NCI-H526 treated with DMSO at 0.1 percent for 48 hours (cell line): Measurements from ENCODE around the gene CCS.
"Not testable (repeated sequence)": the region's sequence is repeated elsewhere in the genome, so short reads cannot be mapped to it uniquely, and the experiment has no call there.

ENCODE experiments used
- DNase-seq: peaks from one replicate; lab custom pipeline; 2025; lab: John Stamatoyannopoulos, UW

The CCS gene, protein sequence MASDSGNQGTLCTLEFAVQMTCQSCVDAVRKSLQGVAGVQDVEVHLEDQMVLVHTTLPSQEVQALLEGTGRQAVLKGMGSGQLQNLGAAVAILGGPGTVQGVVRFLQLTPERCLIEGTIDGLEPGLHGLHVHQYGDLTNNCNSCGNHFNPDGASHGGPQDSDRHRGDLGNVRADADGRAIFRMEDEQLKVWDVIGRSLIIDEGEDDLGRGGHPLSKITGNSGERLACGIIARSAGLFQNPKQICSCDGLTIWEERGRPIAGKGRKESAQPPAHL

DNA sequence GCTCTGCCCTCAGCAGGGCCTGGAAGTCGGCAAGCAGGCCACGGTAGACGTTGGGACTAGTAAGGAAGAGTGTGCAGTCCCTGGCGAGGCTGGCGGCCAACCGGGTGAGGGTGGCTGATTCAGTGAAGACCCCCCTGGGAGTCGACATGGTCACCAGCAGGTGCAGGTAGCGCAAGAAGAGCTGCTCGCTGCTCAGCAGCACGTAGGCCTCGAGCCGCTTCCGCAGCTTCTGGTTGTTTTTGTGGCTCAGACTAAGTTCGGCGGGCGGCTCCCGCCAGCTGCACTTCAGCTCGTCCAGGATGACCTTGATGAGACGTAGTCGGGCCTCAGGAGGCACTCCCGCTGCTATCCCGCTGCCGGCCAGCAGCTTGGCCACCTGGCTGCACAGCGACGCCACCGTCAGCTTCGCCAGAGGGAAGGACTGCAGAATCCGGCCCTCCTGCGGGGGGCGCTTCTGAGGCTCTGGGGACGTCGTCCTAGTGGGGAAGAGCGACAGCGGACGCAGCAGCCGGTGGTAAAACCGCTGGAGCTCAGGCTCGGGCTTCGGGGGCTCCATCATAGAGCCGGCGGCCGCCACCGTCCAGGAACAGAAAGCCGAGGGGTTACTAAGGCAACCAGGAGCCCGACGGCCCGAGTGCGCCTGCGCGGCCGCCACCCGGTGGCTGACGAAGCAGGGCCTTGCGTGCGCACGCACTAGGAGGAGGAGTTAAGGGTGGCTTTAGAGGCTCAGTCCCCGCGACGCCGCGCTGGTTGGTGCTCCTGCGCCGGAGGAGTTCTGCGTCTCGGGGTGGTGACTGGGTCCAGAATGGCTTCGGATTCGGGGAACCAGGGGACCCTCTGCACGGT is at the start of gene CCS, which contains the start of gene CCDC87:
Gene CCS, plus strand, starts transcription at position 729 of the 846 bp plus-strand sequence. Its CDS starts 77 bp downstream, at position 806.
Gene CCDC87, minus strand, starts transcription at position 607 of the 846 bp plus-strand sequence. Its CDS starts 48 bp downstream, at position 559.
- peak; percentile 94 for DNase-seq

DNA sequence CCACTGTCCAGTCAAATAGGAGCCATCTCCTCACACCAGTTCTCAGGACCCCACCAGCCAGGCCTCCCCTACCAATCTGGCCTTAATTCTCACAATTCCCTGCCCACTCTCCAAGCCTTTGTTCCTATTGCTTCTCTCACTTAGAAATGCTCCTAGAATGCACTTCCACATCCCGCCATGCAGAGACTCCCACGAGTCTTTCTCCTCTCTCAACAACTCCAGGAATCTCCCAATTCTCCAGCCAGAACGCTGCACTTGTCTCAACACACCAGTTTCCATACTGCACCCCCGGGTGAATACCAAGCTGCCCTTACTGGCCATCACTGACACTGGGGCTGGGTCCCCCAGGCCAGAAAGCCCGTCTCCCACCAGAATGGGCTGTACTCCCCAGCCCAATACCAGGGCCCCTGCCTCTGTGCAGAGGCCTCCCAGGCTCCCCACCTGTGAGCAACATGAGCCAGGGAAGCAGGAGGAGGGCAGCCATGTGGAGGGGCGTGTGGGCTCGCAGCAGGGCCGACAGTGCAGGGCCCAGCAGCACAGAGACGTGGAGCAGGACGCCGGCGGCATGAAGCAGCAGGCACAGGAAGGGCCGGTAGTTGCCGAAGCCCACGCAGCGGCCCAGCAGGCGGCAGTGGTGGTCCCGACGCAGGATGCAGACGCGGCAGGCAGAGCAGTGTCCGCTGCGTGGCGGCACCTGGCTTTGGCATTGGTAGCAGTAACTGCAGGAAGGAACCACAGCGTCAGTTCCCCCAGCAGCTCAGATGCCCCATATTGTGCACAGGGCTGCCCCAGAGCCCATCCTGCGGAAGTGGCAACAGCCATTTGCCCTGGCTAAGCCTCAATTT is 49.5 kb upstream of the CCS start:
- DNase-seq = peak; percentile 24

DNA sequence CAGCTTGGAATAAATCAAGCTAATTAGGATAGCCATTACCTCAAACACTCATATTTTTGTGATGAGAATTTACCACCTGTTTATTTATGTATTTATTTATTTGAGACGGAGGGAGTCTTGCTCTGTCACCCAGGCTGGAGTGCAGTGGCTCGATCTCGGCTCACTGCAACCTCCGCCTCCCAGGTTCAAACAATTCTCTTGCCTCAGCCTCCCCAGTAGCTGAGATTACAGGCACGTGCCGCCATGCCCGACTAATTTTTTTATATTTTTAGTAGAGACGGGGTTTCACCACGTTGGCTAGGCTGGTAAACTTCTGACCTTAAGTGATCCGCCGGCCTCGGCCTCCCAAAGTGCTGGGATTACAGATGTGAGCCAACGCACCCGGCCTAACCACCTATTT is 48.0 kb upstream of the CCS start:
- DNase-seq = not testable (repeated sequence)

DNA sequence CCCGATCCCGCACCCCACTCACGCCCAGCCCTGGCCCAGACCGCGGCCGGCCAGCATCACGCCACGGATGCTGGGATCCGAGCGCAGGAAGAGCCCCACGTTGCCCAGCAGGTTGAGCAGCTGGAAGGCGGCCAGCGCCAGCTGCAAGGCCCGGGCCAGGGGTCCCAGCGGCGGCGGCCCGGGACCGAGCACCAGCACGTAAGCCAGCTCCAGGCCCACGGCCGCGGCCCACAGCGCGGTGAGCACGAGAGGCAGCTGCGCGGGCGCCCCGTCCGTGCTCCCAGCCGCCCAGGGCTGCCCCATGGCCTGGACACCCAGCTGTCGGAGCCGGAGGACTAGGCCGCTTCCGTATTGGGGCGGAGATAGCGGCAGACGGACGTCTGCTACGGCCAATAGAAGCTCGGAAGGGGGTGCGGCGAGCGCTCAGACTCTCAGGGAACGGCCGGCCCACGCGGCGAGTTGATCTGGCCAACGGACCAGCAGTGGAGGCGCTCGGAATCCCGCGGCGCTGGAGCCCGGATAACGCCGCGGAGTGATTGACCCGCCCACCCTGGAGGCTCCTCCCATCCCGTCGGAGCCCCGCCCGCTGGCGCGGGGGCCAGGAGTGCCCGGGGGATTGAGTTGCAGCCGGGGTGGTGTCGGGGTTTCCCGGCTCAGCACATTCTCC is 47.2 kb upstream of the CCS start, which contains the start of gene ZDHHC24:
Gene ZDHHC24, minus strand, starts transcription at position 348 of the 667 bp plus-strand sequence. Its CDS starts 45 bp downstream, at position 303.
- peak; percentile 93 for DNase-seq

DNA sequence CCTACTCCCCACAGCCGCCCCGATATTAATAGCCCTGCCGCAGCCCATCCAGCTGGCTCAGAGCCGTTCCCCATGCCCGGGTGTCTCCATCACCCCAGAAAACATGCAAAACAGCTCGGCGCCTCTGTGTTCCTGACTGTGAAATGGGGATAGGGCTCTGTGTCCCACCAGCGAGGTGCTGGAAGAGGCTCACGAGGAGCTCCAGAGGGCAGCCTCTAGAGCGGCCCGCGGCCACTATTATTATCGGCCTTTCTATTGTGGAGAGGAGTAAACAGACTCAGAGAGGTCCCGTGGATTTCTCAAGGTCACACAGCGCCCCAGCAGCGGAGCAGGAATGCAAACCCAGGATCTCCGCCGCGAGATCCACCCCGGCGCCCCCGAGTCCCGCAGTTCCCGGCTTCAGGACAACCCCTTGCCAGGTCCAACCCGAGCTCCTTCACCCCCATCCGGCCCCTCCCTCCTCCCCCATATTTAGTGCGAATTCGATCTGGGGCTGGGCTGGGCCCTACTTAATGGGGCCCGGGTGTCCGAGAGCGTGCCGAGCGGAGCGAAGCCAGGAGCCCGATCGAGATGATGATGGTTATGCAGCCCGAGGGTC is 46.5 kb upstream of the CCS start, which contains the start of gene ACTN3:
Gene ACTN3, plus strand, starts transcription at position 536 of the 598 bp plus-strand sequence. Its CDS starts 35 bp downstream, at position 571.
- DNase-seq = no peak

DNA sequence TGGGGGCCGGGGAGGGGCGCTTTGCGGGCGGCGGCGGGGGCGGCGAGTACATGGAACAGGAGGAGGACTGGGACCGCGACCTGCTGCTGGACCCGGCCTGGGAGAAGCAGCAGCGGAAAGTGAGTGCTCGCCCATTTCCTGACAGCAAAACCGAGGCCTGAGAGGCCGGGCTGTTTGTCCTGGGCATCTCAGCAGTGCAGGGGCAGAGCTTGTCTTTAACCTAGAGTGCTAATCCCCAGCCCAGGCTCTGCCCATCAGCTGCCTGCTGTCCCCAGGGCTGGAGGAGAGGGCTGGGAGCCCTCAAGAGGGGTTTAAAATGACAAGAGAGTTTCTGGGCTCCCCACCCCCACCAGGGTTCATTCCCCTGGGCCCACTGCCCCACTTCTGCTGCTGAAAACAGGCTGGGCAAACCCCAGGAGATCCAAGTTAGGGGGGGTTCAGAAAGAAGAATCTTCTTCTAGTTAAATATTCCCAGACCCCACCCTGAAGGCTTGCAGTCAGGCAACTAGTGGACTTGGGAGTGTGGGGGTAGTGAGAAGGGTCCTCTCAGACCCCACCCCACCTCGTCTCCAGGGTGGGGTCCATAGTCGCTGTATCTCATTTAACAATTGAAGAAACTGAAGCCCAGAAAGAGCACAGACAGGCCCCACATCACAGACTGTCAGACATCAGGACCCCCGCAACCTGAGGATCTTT is 45.9 kb upstream of the CCS start:
- DNase-seq = no peak

DNA sequence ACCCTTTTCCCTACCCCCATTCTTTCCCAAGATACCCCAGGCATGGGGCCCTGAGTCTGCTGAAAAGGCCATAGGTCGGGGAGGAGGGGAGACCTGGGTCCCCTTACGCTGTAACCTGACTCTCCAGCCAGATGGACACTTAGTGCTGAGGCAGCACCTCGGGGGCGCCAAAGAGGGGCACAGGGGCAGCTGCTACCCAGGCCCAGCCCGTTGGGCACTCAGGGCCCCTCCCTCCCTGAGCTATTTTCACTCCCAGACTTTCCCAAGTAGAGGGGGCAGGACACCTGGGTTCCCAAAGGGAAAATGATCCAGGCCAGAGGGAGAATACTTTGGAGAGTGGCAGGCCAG is 45.3 kb upstream of the CCS start:
- DNase-seq = no peak

DNA sequence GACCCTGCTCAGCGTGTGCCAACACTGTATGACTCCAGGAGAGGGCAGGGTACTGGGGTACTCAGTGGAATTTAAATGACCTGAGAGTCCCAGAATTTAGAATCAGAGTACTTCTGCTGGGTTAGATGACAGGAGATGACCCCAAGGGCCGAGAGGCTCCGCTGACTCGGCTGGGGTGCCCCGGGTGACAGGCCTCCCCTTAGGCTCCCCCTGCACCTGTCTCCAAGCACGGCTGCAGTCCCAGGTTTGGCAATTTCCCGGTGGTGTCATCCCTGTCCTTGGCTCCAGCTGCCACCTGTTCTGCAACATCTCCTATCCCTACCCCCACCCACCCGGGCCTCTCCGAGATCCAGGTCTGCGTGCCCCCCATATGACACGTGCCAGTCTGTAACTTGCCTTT is 44.9 kb upstream of the CCS start:
- no peak for DNase-seq

DNA sequence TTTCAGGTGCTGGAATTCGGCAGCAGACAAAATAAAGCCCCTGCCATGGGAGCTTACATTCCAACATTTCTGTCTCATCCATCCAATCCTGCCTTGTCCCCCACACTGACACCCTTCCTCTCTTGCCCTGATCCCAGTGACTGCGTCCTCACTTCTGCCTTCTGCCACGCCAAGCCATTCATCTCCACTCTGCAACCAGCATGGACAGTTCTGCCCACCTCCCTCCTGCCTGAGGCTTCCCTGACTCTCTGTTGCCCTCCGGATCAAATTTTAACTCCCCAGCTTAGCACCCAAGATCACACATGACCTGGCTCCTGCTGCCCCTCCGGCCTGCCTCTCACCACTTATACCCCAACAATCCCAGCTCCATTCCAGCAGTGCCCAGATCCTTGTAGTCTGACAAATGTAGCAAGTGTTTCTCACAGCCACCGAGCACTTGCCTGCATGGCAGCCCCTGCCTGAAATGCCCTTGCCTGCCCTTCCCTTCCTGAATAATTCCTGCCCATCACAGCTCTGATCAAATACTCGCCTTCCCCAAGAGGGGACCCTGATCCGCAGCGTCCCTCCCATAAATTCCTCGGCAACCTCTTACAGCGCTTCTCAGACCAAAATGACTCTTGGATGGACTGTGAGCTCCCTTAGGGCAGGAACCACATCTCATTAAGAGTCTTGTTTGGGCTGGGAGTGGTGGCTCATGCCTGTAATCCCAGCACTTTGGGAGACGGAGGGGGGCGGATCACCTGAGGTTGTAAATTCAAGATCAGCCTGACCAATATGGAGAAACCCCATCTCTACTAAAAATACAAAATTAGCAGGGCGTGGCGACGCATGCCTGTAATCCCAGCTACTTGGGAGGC is 44.0 kb upstream of the CCS start:
- DNase-seq = no peak

DNA sequence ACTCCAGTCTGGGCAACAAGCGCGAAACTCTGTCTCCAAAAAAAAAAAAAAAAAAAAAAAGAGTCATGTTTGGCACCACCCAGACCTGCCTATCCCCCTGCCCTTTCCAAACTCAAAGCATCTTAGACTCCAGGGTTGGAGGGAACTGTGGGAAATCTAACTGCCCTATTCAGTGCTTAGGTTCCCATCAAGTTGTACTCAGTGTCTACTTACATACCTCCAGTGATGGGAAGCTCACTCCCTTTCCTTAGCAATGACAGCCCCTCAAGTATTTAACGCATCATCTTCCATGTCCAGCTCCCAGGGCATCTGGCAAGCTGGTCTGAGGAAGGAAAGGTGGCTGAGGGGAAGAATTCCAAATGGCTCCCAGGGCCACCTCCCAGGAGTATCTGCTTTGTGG is 43.3 kb upstream of the CCS start:
- no peak for DNase-seq

DNA sequence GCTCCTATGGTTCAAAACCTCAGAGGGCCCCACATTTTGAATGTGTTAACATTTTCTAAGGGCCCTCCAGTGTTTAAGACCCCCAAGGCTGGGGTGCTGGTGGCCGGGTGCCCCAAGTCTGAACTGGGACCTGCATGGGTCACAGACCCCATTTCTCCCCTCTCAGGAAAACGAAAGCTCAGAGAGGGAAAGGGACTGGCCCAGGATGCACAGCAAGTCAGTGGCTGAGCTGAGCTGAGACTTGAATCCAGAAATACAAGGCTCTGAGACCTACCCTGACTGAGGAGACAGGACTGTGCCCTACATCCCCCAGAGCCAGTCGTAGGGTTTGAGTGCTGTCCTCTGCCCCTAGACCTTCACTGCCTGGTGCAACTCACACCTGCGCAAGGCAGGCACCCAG is 42.1 kb upstream of the CCS start:
- no peak for DNase-seq

DNA sequence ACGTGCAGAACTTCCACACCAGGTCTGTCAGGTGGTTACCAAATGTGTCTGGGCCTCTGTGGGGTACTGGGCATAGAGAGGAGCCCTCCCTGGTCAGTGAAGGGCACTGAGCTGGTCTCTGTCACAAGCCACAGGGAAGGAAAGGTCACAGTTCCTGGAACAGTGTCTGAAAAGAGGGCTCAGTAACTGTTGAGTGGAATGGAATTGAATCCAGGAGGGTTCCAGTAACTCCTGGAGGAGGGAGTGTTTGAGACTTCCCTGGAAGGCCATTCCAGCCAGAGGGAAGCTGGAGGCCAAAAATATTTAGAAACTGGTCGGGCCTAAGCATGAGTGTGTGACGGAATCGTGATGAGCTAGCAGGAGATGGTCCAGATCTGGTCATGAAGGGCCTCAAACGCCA is 38.4 kb upstream of the CCS start:
- DNase-seq = no peak

DNA sequence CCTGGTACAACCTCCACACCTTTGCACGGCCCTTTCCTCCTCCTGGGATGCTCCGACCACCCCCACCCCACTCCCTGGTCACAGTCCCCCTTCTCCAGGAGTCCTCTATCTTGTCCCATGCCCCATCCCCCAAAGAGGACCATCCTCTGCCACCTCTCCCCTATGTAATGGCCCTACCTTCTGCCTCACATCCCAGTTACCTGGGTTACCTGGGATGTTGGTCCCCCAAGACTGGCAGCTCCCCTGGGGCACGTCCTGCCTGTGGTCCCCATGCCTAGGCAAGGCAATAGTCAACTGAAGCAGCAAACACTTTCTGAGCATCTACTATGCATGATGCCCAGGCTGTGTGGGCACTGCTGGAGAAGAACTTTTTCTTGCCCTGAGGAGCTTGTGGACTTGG is 37.6 kb upstream of the CCS start:
- no peak for DNase-seq

DNA sequence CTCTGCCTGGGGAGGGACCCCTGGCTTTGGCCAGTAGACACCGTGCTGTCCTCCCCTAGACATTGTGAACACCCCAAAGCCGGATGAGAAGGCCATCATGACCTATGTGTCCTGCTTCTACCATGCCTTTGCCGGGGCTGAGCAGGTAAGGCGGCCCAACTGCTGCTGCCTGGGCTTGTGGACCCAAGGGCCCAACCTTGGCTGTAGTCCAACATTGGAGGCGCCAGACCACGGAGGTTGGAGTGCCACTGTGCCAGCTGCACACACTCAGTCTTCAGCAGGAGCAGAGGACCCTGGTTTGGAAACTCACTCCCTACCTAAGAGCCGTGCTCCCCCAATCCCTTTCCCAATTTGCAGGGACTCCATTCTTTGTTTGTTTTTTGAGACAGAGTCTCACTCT is 36.9 kb upstream of the CCS start:
- no peak for DNase-seq

DNA sequence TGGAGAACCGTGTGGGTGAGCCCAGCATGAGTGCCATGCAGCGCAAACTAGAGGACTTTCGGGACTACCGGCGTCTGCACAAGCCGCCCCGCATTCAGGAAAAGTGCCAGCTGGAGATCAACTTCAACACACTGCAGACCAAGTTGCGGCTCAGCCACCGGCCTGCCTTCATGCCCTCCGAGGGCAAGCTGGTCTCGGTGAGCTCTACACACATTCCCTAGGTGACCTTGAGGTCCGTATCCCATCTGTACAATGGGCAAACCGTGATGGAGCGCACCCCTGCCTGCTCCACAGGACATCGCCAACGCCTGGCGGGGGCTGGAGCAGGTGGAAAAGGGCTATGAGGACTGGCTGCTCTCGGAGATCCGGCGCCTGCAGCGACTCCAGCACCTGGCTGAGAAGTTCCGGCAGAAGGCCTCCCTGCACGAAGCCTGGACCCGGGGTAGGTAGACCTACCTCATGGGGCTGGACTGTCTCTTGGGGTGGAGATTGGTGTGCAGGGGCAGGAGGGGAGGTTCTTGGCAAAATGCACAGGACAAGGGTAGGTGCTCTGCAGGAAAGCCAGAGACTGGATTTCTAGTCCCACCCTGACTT is 35.2 kb upstream of the CCS start:
- no peak for DNase-seq

DNA sequence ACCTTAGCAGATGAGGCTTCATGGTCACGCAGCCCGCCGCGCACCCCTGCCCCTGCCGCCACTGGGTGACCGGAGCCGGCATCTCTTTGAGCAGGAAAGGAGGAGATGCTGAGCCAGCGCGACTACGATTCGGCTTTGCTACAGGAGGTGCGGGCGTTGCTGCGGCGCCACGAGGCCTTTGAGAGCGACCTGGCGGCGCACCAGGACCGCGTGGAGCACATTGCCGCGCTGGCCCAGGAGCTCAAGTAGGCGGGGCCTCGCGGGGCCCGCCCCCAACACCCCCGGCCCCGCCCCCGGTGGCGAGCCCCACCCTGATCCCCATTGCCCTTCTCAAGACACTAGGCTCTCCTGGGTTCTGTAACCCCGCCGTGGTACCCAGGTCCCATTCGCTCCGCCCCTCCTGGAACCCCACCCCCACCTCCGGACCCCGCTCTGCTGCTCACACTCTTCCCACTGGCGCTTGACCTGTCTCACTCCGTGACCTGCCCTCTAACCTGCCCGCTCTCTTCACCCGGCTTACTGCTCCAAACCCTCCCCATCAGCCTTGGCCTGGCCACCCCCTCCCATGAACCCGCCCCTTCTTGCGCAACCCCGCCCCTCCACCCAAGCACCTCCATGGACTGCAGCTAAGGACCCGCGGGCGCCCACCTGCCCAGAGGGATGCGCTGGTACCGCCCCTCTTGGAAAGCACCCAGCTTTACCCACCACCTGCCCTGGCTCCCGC is 33.7 kb upstream of the CCS start:
- DNase-seq = no peak

DNA sequence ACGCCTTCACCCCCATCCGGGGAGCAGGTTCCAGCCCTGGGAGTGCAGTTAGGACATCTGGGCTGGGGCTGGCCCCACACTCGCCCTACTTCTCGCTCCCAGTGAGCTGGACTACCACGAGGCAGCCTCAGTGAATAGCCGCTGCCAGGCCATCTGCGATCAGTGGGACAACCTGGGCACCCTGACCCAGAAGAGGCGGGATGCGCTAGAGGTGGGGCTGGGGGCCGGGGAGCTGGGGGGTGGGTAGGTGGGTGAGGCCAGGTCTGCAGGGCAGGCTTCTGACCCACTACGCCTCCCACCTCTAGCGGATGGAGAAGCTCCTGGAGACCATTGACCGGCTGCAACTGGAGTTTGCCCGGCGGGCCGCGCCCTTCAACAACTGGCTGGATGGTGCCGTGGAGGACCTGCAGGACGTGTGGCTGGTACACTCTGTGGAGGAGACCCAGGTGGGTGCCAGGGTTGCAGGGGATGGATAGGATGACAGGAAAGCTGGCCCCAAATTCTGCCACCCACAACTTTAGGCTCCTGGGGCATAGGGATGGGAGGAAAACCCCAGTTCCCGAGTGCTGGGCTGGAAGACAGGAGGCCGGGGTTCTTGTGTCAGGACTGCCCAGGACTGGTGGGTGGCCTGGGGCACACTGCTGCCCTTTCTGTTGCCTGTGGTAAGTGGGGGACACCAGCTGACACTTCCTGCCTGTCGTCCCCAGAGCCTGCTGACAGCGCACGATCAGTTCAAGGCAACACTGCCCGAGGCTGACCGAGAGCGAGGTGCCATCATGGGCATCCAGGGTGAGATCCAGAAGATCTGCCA is 32.9 kb upstream of the CCS start:
- DNase-seq = no peak
